Measurements from ENCODE around the gene KLK2.

DNA sequence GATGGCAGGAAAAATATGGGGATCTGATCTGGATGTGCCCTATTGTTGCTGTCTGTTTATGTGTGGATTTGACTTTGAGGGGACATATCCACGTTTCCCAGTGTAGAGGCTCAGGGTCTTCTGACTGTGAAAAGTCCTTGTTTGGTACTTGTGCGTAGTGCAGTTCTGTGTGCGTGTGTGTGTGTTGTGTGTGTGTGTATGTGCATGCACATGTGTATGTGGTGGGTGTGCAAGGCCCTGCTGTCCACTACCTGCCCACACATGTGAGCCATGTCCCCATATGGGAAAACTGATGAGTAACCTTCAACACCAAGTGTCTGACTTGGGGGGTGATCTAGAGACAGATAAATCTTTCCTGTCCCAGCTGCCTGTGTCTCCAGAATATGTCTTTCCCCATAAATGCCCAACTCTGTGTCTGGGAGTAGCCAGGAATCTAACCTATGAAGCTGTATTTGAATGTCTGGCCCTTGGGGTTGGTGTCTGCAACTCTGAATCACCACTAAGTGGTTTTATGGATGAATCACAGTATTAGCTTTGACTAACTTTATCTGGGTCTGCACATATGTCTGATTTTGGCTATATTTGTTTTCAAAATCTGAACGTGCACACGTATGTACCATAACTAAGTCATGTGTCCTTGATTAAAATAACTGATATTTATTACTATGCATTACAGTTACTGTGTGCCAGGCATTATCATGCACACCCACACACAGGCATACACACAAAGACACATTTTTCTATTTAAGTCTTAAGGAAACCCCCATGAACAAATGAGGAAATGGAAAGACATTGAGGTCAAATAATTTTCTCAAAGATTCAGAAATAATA lies 17.4 kb downstream of the KLK2 start:
- TF ChIP-seq, protein P1, sequence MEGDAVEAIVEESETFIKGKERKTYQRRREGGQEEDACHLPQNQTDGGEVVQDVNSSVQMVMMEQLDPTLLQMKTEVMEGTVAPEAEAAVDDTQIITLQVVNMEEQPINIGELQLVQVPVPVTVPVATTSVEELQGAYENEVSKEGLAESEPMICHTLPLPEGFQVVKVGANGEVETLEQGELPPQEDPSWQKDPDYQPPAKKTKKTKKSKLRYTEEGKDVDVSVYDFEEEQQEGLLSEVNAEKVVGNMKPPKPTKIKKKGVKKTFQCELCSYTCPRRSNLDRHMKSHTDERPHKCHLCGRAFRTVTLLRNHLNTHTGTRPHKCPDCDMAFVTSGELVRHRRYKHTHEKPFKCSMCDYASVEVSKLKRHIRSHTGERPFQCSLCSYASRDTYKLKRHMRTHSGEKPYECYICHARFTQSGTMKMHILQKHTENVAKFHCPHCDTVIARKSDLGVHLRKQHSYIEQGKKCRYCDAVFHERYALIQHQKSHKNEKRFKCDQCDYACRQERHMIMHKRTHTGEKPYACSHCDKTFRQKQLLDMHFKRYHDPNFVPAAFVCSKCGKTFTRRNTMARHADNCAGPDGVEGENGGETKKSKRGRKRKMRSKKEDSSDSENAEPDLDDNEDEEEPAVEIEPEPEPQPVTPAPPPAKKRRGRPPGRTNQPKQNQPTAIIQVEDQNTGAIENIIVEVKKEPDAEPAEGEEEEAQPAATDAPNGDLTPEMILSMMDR (IDR thresholded peaks at IDR 0.05): no peak
- TF ChIP-seq POLR2AphosphoS5 (IDR thresholded peaks at IDR 0.05; ENCODE audit: low read depth, low read length) (no peak), SIN3A (IDR thresholded peaks at IDR 0.05; ENCODE audit: borderline replicate concordance, insufficient read depth, low read depth, low read length) (no peak), TCF7L2 (IDR thresholded peaks at IDR 0.05; ENCODE audit: low read depth, low read length) (no peak)
- TF ChIP-seq, protein P2, sequence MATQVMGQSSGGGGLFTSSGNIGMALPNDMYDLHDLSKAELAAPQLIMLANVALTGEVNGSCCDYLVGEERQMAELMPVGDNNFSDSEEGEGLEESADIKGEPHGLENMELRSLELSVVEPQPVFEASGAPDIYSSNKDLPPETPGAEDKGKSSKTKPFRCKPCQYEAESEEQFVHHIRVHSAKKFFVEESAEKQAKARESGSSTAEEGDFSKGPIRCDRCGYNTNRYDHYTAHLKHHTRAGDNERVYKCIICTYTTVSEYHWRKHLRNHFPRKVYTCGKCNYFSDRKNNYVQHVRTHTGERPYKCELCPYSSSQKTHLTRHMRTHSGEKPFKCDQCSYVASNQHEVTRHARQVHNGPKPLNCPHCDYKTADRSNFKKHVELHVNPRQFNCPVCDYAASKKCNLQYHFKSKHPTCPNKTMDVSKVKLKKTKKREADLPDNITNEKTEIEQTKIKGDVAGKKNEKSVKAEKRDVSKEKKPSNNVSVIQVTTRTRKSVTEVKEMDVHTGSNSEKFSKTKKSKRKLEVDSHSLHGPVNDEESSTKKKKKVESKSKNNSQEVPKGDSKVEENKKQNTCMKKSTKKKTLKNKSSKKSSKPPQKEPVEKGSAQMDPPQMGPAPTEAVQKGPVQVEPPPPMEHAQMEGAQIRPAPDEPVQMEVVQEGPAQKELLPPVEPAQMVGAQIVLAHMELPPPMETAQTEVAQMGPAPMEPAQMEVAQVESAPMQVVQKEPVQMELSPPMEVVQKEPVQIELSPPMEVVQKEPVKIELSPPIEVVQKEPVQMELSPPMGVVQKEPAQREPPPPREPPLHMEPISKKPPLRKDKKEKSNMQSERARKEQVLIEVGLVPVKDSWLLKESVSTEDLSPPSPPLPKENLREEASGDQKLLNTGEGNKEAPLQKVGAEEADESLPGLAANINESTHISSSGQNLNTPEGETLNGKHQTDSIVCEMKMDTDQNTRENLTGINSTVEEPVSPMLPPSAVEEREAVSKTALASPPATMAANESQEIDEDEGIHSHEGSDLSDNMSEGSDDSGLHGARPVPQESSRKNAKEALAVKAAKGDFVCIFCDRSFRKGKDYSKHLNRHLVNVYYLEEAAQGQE (IDR thresholded peaks at IDR 0.05; ENCODE audit: insufficient read depth in 1 of 2, low read depth in 2 of 2, low read length in 1 of 2): no peak

Data from Panc1 (cell line).